ENCODE measurements around the gene CMTM6. TPM values are rescaled to one million over a fixed set of nuclear protein-coding genes. Genes with fewer than 3 reads are reported as not detected.

The CMTM6 gene
- total and polyA plus RNA-seq, 9 of the 15 experiments (the other 6 are each of a cell fraction or from before 2014, with no cell fraction given) = 8.9 to 39.7 (median 19.5) TPM

- TF ChIP-seq, protein P1, sequence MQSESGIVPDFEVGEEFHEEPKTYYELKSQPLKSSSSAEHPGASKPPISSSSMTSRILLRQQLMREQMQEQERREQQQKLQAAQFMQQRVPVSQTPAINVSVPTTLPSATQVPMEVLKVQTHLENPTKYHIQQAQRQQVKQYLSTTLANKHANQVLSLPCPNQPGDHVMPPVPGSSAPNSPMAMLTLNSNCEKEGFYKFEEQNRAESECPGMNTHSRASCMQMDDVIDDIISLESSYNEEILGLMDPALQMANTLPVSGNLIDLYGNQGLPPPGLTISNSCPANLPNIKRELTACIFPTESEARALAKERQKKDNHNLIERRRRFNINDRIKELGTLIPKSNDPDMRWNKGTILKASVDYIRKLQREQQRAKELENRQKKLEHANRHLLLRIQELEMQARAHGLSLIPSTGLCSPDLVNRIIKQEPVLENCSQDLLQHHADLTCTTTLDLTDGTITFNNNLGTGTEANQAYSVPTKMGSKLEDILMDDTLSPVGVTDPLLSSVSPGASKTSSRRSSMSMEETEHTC (IDR thresholded peaks at IDR 0.05) = no peak
- no peak for TF ChIP-seq BACH1 (tag; IDR thresholded peaks at IDR 0.05)
- TF ChIP-seq ZNF140 (CRISPR knock-in tag; IDR thresholded peaks at IDR 0.05) = no peak
- TF ChIP-seq HINFP (tag; conservative IDR thresholded peaks at IDR 0.05; ENCODE audit: low read depth) = no peak
- no peak for TF ChIP-seq ZNF696 (CRISPR knock-in tag; conservative IDR thresholded peaks at IDR 0.05)
- TF ChIP-seq CREB1 (IDR thresholded peaks at IDR 0.05) = no peak
- no peak for TF ChIP-seq CREB1 (CRISPR knock-in tag; IDR thresholded peaks at IDR 0.05)
- no peak for TF ChIP-seq ZNF282 (CRISPR knock-in tag; IDR thresholded peaks at IDR 0.05)
Observed at GRCh38 chr3:32455609-32456428, 46.8 kb downstream of the CMTM6 start (continued).

Data from K562 (cell line).